Heart left ventricle (tissue), 16 donors: Measurements from ENCODE around the gene DGUOK. TPM values are rescaled to one million over a fixed set of nuclear protein-coding genes. Genes with fewer than 3 reads are reported as not detected.
A peak's percentile ranks its signal among the peaks of the same experiment; 100 is the strongest.
"Not testable (repeated sequence)": the region's sequence is repeated elsewhere in the genome, so short reads cannot be mapped to it uniquely, and the experiment has no call there.

Experiments used
- ATAC-seq, 4 donors: fragments of 200-7000 bp; cut with Tn5 transposase; one replicate each; pipeline ENCODE4 v1.9.1; 2020 to 2022; ENCODE audit warnings: moderate library complexity in 4 of 4, mild to moderate bottlenecking in 3 of 4, moderate number of reproducible peaks in 1 of 4
- DNase-seq, 5 donors: peaks; one replicate each; pipeline ENCODE4 v3.0.0-alpha.2; 2020
- H3K27ac ChIP-seq, 12 donors: fragments of 200-600 bp; sonication (generic) in 4 of 12; one replicate each; pipeline versions ENCODE4 v1.5.0 to v1.8.0; 2016 to 2022; ENCODE audit warnings: mild to moderate bottlenecking in 2 of 12
- H3K27me3 ChIP-seq, 9 donors: fragments of 200-600 bp; sonication (generic) in 2 of 9; one replicate each; pipeline versions ENCODE4 v1.5.1 to v1.8.0; 2016 to 2022; ENCODE audit warnings: mild to moderate bottlenecking in 3 of 9
- H3K36me3 ChIP-seq, 9 donors: fragments of 200-600 bp; sonication (generic) in 2 of 9; one replicate each; pipeline versions ENCODE4 v1.5.0 to v1.8.0; 2018 to 2022; ENCODE audit warnings: mild to moderate bottlenecking in 2 of 9
- H3K4me1 ChIP-seq, 12 donors: fragments of 200-600 bp; sonication (generic) in 4 of 12; one replicate each; pipeline versions ENCODE4 v1.5.0 to v1.8.0; 2016 to 2022; ENCODE audit warnings: mild to moderate bottlenecking in 3 of 12
- H3K4me3 ChIP-seq, 12 donors: fragments of 200-600 bp; sonication (generic) in 4 of 12; one replicate each; pipeline versions ENCODE4 v1.5.0 to v1.8.0; 2017 to 2022; ENCODE audit warnings: mild to moderate bottlenecking in 9 of 12, moderate library complexity in 4 of 12
- H3K9me3 ChIP-seq, 12 donors: fragments of 200-600 bp; sonication (generic) in 4 of 12; one replicate each; pipeline versions ENCODE4 v1.5.0 to v1.8.0; 2016 to 2022; ENCODE audit warnings: mild to moderate bottlenecking in 1 of 12
- POLR2A ChIP-seq, 2 donors: fragments of 450-650 bp; IDR thresholded peaks; one replicate each; pipeline ENCODE4 v1.6.1; 2017; ENCODE audit warnings: antibody characterized with exemption in 2 of 2, mild to moderate bottlenecking in 2 of 2, moderate library complexity in 2 of 2
- WGBS, 4 donors: extraction: QIAGEN DNeasy Blood & Tissue Kit in 2 of 4; methylation state at CpG; one replicate each; pipeline versions ENCODE4 v1.1.5 to v1.1.7; 2013 to 2018; 5-methylcytosine and 5-hydroxymethylcytosine counted together
- intact Hi-C, 10 donors: fragments of 100-400 bp; cut with DNase I; formaldehyde crosslinking; loops; one replicate each; pipeline versions ENCODE4 v1.11.1 to v1.14.2; 2022
- polyA plus RNA-seq, 2 donors: library from polyadenylated mRNA; stranded (reverse); fragments of 200-250 nt; gene quantifications; one replicate each; pipeline ENCODE4 v1.2.3, GENCODE V29; 2013
- total RNA-seq, 9 donors: library from RNA; depleted of rRNA in 2 of 9; stranded (reverse); fragments of >200 nt in 2 of 9; fragmentation: NEBNext Ultra II Directional in 3 of 9; extraction: Animal tissue kit (Norgen Biotek cat#: 25700) in 3 of 9; gene quantifications; one replicate each; pipeline versions ENCODE4 v1.1.0 to v1.2.4, GENCODE V29; 2016 to 2023
- TF ChIP-seq, protein P1 (sequence below), 12 donors: fragments of 200-600 bp; sonication (generic) in 4 of 12; IDR thresholded peaks; one replicate each; pipeline versions ENCODE4 v1.5.0 to v1.8.0; 2018 to 2022; ENCODE audit warnings: antibody characterized with exemption in 12 of 12, mild to moderate bottlenecking in 5 of 12
- donor health status: ischemic (EF 13 %, LVEDD 7.1; RV severe dilation, severe dysfunction).
- donor health status: healthy with polysubstance abuse.
- donor health status: DM: no; HTN: yes; CAD: no.
- donor health status: DM: no; HTN: no; CAD: no.
- donor health status: ischemic (EF 25% LVEDD 6.9; RV normal size, moderate dysfunction).
- donor health status: ischemic (EF 25% LVEDD 5.7; RV mildly dilated, moderate dysfunction).
- donor health status: healthy.
- donor health status: DM: yes; HTN: yes; CAD: no.
- donor health status: ischemic (EF 35%, LVEDD 5.7; RV mildly dilated, moderate dysfunction).
- donor health status: nonischemic (EF 11% LVEDD 7.7; RV severe dilation, severe dysfunction).
- donor health status: DM: yes; HTN: yes; CAD: no.
- donor health status: PGD.
- donor health status: ischemic (EF 29% LVEDD 5.4; RV normal size, mild dysfunction).
- donor health status: nonischemic (EF 23%, LVEDD 6.1; RV moderate dilation, normal function).

DGUOK gene
- total and polyA plus RNA-seq, 11 donors = 22.6 to 49.2 (median 26.1) TPM

DNA sequence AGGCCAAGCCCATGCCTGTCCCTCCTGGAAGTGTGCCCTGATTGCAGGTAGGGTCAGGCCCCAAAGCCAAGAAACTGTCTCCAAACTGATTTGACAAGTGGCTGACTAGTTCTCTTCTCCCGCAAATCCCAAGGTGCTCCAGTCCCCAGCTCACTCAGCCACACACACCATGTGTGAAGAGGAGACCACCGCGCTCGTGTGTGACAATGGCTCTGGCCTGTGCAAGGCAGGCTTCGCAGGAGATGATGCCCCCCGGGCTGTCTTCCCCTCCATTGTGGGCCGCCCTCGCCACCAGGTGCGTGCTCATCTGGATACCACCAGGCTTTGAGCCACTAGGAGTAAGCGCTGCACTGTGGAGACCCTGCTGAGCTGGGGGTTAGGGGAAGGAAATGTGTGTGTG lies 25.5 kb upstream of the DGUOK start:
- DNase-seq (no peak), ATAC-seq (no peak)
- intact Hi-C loops = no loop called here
- no peak for TF ChIP-seq POLR2A (IDR thresholded peaks at IDR 0.05)
- TF ChIP-seq, protein P1, sequence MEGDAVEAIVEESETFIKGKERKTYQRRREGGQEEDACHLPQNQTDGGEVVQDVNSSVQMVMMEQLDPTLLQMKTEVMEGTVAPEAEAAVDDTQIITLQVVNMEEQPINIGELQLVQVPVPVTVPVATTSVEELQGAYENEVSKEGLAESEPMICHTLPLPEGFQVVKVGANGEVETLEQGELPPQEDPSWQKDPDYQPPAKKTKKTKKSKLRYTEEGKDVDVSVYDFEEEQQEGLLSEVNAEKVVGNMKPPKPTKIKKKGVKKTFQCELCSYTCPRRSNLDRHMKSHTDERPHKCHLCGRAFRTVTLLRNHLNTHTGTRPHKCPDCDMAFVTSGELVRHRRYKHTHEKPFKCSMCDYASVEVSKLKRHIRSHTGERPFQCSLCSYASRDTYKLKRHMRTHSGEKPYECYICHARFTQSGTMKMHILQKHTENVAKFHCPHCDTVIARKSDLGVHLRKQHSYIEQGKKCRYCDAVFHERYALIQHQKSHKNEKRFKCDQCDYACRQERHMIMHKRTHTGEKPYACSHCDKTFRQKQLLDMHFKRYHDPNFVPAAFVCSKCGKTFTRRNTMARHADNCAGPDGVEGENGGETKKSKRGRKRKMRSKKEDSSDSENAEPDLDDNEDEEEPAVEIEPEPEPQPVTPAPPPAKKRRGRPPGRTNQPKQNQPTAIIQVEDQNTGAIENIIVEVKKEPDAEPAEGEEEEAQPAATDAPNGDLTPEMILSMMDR (IDR thresholded peaks at IDR 0.05) = no peak
- H3K27ac ChIP-seq = peak overlapping the region in 1 of 12 donors; percentile 91
- peaks cover 0 to 12% (median 0%) of the 10 kb centered on the region in 12 donors for H3K4me1 ChIP-seq
- 84 to 93% (median 88%) methylated on average over 6 to 10 of the region's 10 CpGs for WGBS, 4 donors
- no peak overlapping the region for H3K4me3 ChIP-seq
- no peaks in the 10 kb centered on the region for H3K9me3 ChIP-seq
- no peaks in the 10 kb centered on the region for H3K27me3 ChIP-seq
- no peaks in the 10 kb centered on the region for H3K36me3 ChIP-seq

DNA sequence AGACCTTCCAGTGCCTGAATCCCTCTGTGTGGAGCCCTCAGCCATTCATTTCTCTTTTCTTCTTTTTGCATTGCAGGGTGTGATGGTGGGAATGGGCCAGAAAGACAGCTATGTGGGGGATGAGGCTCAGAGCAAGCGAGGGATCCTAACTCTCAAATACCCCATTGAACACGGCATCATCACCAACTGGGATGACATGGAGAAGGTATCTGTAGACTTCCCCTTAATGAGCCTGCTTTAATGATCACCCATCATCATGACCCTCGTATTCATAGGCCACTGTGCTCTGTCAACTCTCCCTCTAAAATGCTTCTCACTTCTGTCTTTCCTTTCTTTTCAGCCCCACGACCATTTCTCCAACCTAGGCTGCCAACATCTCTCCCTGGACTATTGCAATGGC lies 24.4 kb upstream of the DGUOK start:
- 79 to 88% (median 84%) methylated on average over 4 of the region's 4 CpGs for WGBS, 4 donors
- no peaks in the 10 kb centered on the region for H3K27me3 ChIP-seq
- TF ChIP-seq, protein P1 (IDR thresholded peaks at IDR 0.05) = no peak
- no peak for TF ChIP-seq POLR2A (IDR thresholded peaks at IDR 0.05)
- no peaks in the 10 kb centered on the region for H3K9me3 ChIP-seq
- peaks cover 0 to 5% (median 0%) of the 10 kb centered on the region in 12 donors for H3K4me1 ChIP-seq
- ATAC-seq (no peak), DNase-seq (no peak)
- H3K27ac ChIP-seq = peak overlapping the region in 1 of 12 donors; percentile 91
- intact Hi-C loops = no loop called here
- H3K4me3 ChIP-seq = no peak overlapping the region
- H3K36me3 ChIP-seq = no peaks in the 10 kb centered on the region

DNA sequence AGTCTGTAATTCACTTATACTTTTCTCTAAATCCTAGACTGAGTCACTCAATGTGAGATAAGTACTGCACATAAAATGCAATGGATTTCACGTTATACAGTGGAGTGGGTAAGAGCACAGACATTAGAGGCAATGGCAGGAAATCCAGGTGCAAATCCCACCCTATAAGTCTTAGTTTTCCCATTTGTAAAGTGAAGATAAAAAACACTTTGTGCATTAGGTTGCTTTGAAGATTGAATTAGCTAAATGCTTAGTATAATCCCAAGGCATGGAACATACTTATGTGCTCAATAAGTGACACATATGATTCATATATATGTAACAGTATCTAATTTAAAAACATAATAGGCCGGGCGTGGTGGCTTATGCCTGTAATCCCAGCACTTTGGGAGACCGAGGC lies 23.4 kb upstream of the DGUOK start:
- WGBS, 4 donors = 85 to 89% (median 86%) methylated on average over 4 of the region's 4 CpGs
- H3K27me3 ChIP-seq = no peaks in the 10 kb centered on the region
- H3K27ac ChIP-seq = peak overlapping the region in 1 of 12 donors; percentile 91
- no peak overlapping the region for H3K4me3 ChIP-seq
- H3K4me1 ChIP-seq = peaks cover 0 to 14% (median 0%) of the 10 kb centered on the region in 12 donors
- H3K36me3 ChIP-seq = no peaks in the 10 kb centered on the region
- ATAC-seq (no peak), DNase-seq (no peak)
- intact Hi-C loops = no loop called here
- TF ChIP-seq, protein P1 (IDR thresholded peaks at IDR 0.05) = no peak
- TF ChIP-seq POLR2A (IDR thresholded peaks at IDR 0.05) = no peak
- no peaks in the 10 kb centered on the region for H3K9me3 ChIP-seq

DNA sequence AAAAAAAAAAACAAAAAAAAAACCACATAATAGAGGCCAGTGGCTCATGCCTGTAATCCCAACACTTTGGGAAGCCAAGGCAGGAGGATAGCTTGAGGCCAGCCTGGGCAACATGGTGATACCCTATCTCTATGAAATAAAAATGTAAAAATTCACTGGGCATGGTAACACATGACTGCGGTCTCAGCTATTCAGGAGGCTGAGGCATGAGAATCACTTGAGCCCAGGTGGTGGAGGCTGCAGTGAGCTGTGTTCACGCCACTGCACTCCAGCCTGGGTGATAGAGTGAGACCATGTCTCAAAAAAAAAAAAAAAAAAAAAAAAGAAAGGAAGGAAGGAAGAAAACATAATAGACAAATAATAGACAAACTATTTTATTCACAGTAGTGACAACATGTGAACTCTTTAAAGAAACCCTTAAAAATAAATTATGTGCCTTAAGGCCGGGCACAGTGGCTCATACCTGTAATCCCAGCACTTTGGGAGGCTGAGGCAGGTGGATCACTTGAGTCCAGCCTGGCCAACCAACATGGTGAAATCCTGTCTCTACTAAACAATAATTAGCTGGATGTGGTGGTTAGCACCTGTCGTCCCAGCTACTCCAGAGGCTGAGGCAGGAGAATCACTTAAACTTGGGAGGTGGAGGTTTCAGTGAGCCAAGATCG lies 22.6 kb upstream of the DGUOK start:
- H3K4me3 ChIP-seq, DNase-seq, intact Hi-C loops, H3K9me3 ChIP-seq, H3K27me3 ChIP-seq, H3K36me3 ChIP-seq, ATAC-seq: not testable (repeated sequence)
- Histone ChIP-seq H3K27ac (peak overlapping the region in 1 of 12 donors; percentile 91), H3K4me1 (peaks cover 0 to 14% (median 0%) of the 10 kb centered on the region in 12 donors)
- 92 to 95% (median 93%) methylated on average over 5 of the region's 5 CpGs for WGBS, 4 donors

DNA sequence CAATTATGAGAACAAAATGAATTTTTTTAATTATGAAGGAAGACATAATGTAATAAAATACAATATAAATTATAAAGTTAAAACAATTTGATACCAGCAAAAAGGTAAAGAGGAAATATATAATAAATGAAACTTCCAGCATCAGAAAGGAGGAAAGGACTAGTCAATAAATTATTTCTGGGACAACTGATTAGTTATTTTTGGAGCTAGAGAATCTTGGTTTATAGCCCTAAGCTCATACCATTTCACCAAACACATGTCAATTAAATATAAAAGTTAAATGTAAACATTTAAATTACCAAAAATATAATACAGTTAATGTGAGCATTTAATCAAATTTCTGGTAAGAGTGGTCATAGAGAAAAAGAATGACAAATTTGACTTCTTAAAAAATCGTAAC lies 21.7 kb upstream of the DGUOK start:
- Histone ChIP-seq H3K36me3 (no peaks in the 10 kb centered on the region), H3K27me3 (no peaks in the 10 kb centered on the region), H3K4me1 (peaks cover 0 to 14% (median 0%) of the 10 kb centered on the region in 12 donors), H3K27ac (no peak overlapping the region), H3K9me3 (no peaks in the 10 kb centered on the region), H3K4me3 (no peak overlapping the region)
- WGBS, 4 donors = 84 to 90% (median 88%) methylated on average over 1 of the region's 1 CpG
- intact Hi-C loops = no loop called here
- DNase-seq (no peak), ATAC-seq (no peak)
- TF ChIP-seq POLR2A (IDR thresholded peaks at IDR 0.05) = no peak
- TF ChIP-seq, protein P1 (IDR thresholded peaks at IDR 0.05) = no peak
